ENCODE measurements around the gene TYW1B.
"Not testable (repeated sequence)": the region's sequence is repeated elsewhere in the genome, so short reads cannot be mapped to it uniquely, and the experiment has no call there.

TYW1B gene

DNA sequence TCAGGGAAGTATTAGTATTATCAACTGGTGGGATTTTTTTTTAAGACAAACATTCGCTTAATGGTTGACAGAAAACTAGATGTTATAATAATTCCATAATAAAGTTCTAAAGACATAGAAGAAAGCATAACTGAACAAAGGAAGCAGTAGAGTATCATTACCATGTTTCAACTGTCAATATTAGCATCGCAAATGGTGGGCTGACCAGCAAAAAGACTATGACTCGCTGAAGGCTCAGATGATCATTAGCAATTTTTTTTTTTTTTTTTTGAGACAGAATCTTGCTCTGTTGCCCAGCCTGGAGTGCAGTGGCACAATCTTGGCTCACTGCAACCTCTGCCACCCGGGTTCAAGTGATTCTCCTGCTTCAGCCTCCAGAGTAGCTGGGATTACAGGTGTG lies 74.8 kb downstream of the TYW1B start:
- not testable (repeated sequence) for DNase-seq (ENCODE audit: low read depth)

DNA sequence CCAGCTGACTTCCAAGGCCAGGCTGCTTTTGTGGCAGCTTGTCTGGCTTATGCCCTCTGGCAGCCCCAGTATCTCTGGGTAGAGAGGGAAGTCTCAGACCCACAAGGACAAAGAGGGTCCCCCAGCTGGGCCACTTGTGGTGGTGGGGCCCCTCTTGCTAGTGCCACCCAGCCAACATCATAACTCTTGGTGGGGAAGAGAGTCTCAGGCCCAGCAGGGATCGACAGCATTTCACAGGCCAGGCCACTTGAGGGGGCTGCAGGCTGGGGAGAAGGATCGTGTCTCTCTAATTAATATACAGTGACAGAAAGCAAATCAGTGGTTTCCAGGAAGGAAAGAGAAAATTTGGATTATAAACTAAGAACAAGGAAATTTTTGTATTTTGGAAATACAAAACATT lies 76.0 kb downstream of the TYW1B start:
- DNase-seq (ENCODE audit: low read depth): no peak

DNA sequence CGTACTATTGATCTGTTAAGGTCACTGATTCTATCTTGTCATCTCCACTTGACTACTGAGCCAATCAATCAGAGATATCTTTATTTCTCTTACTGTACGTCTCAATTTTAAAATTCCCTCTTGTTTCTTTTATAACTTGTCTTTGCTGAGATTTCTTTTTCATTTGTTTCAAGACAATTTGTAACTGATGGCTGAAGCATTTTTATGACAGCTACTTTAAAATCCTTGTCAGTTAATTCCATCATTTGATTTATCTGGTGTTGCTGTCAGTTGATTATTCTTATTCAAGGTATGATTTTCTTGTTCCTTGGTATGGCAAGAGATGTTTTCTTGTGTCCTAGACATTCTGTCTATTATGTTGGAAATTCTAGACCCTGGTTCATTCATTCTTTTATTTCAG lies 76.6 kb downstream of the TYW1B start:
- no peak for DNase-seq (ENCODE audit: low read depth)

DNA sequence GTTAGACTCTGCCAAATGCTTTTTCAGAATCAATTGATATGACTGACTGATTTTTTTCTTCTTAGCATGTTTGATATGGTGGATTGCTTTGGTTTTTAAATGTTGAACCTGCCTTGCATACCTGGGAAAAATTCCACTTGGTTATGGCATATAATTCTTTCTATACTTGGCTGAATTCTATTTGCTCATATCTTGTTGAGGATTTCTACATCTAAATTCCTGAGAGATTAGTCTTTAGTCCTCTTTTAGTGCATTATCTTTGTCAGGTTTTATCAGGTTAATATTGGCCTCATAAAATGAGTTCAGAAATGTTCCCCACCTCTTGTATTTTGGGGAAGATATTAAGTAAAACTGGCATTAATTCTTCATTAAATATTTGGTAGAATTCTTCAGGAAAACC lies 79.4 kb downstream of the TYW1B start:
- DNase-seq (ENCODE audit: low read depth): not testable (repeated sequence)

DNA sequence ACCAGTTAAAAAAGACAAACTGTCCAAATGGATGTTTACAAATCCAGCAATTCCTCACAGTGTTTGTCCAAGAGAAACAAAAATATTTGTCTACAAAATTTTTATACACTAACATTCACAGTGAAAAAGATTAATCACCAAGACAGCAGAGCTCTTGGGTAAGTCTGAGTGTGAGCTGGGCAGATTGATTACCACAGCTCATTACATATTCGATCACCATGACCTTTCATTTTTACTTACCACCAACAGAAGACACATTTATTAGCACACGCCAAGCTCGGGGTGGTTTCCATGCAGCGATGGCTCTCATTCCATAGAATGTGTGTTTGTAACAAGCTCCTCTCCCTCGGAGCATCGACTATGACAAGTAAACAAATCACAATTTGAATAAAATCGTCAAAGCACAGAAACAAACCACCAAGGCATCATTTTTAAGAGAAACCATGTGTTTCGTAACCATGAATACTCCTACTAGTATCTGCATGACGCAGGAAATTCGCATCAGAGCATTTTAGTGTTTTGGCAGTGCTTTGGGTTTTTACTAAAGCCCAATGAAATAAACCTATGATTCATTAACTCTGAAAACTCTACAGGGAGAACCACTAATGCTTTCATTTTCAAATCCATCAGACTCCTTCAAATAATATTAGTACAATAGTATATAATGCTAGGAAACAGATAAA lies 83.6 kb downstream of the TYW1B start:
- DNase-seq (ENCODE audit: low read depth): not testable (repeated sequence)

DNA sequence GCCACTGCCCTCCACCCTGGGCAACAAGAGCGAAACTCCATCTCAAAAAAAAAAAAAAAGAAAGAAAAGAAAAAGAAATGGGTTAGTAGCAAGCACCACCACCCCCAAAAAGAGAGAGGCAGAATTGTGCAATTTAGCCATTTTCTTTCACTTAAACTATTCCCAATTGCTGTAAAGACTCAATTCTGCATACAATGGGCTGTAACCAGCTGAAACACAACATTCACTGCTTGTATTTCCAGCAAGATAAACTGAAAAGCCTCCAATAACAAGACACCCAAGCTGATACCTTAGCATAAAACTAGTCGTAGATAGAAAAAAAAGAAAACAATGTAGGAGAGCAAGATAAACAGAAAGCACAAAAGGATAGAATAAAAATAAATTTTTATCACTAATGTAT lies 84.2 kb downstream of the TYW1B start:
- DNase-seq (ENCODE audit: low read depth): not testable (repeated sequence)

DNA sequence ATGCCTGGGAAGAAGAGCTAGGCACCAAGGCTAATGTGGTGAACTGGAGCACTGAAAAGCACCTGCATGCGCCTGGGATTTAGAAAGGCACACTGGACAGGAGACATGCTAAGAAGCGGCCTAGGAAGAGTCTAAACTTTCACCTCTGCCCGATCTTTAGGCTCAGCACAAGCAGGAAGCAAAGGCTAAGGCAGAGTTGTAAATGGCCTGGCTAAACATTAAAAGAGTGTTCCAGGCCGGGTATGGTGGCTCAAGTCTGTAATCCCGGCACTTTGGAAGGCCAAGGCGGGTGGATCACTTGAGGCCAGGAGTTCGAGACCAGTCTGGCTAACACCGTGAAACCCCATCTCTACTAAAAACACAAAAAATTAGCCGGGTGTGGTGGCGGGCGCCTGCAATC lies 88.3 kb downstream of the TYW1B start:
- DNase-seq (ENCODE audit: low read depth): not testable (repeated sequence)

DNA sequence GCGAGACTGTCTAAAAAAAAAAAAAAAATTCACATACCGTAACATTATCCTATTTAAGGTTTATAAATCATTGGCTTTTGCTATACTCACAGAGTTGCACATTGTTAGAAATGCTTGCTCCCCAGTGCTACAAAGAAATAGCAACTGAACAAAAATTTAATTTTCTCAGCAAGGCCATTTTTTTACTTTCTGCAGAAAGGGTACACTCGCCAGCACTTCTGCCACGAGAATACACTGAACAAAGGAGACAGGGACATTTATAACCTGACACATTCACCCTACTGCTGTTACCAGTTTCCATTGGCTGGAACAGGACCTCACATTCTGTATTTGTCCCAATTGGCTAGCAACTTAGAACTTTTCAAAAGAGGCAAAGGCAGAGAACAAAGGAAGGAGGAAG lies 92.1 kb downstream of the TYW1B start:
- DNase-seq (ENCODE audit: low read depth): not testable (repeated sequence)

DNA sequence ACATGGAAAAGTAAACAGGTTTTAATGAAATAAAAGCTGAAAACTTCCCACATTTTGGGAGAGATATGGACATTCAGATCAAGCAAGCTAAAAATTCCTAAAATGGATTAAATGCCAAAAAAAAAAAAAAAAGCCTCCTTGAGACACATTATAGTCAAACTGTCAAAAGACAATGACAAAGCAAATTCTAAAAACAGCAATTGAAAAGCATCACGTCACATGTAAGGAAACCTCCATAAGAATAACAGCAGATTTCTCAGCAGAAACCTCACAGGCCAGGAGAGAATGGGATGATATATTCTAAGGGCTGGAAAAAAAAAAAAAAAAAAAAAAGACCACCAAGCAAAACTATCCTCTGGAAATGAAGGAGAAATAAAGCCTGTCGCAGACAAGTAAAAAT lies 97.2 kb downstream of the TYW1B start:
- not testable (repeated sequence) for DNase-seq (ENCODE audit: low read depth)

DNA sequence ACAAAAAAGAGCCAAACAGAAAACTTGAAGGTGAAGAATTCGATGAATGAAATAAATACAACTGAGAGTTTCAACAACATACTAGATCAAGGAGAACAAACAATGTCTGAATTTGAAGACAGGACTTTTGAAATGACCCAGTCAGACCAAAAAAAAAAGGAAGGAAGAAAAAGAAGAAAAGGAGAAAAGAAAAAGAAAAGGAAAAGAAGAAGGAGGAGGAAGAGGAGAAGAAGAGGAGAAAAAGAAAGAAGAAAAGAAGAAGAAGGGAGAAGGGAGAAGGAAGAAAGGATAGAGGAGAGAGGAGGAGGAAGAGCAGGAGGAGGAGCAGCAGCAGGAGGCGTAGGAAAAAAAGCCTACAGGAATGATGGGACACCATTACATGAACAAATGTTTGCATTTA lies 97.6 kb downstream of the TYW1B start:
- DNase-seq (ENCODE audit: low read depth): not testable (repeated sequence)

DNA sequence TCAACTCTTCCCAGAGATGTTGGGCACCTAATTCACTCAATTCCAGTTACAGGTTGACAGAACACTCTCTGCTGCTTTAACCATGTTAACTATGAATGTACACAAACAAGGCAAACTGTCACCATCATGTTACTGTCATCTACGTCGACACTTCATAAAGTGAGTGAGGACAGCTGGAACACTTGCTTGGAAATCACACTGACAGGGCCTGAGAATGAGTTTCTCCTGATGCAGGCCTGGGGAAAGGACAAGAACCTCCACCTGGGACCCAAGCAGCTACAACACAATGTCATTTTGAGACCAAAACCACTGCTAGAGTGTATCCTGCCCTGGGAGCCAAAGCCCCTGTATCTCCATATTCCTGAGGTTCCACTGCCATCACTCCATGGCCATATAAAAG lies 98.9 kb downstream of the TYW1B start:
- DNase-seq (ENCODE audit: low read depth): not testable (repeated sequence)

DNA sequence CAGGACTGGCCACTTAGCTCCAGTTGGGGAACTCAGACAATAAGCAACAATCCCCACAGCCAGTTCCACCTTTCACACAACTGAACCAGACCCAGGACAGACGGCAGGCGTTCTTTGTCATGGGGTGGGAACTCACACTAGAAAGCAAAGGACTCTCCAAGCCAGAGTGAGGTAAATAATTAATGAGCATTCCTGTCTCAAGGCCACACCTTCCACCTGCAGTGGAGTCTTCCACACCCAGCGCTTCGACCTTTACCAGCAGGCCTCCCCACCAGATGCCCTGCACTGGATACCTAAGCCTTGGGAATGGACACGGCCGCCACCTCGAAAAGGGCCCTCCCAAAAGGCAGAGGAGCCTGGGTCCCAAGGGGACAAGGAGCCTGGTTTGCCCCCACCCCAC lies 105.3 kb downstream of the TYW1B start:
- not testable (repeated sequence) for DNase-seq (ENCODE audit: low read depth)

DNA sequence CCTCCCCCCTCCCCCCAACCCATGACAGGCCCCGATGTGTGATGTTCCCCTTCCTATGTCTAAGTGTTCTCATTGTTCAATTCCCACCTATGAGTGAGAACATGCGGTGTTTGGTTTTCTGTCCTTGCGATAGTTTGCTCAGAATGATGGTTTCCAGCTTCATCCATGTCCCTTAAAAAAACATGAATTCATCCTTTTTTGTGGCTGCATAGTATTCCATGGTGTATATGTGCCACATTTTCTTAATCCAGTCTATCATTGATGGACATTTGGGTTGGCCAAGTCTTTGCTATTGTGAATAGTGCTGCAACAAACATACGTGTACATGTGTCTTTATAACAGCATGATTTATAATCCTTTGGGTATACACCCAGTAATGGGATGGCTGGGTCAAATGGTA lies 107.1 kb downstream of the TYW1B start:
- not testable (repeated sequence) for DNase-seq (ENCODE audit: low read depth)

DNA sequence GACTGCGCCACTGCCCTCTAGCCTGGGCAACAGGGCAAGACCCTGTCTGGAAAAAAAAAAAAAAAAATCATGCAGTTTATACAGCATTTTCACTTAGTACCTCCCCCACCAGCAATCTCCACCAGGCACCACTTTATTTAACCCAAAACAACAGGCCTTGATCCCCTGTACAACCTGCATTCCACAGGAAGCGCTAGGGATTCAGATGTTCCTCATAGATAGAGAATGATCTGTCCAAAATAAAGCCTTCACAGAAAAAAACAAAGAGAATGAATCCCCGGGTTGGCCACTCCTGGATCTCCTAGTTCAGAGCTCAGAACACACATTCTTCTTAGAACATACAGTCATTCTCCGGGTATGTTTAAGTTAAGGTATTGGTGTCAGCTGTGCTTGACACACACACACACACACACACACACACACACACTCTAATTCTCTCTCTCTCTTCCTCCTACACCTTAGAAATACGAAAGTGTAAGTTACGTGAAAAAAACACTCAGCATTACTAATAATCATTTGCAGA lies 110.7 kb downstream of the TYW1B start:
- not testable (repeated sequence) for DNase-seq (ENCODE audit: low read depth)

DNA sequence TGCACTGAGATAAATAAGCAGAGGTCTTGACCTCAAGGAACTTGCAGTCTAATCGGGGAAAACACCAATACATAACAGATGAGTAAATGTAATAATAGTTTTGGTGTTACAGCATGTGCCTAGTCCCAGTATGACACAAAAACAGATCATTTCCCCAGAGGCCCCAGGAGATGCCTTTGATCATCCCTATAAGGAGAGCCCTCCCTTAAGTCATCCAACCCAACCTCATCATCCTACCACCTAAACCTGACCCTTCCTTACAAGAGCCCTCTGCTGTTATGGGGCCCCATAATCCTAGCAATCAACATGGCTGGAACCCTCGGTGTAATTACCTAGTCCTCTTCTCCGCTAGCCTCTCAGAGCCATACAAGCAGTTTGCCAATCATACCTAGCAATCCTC lies 116.1 kb downstream of the TYW1B start:
- not testable (repeated sequence) for DNase-seq (ENCODE audit: low read depth)

DNA sequence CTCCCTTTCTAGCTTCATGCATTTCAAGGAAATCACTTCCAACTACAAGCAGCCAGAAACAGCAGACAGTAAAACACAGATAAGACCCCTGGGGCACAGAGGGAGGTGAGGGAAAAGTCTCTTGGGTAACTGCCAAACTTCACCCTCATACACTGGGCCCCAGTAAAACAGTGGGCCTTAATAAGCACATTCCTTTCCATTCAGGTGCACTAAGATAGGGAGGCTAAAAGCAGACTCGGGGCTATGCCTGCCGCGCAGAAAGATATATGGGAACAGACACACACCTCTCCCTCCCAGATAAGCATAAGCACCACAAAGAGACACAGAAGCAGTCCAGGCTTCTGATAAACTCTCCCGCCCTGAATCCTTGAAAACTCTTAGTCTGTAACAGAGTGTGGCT lies 117.0 kb downstream of the TYW1B start:
- no peak for DNase-seq (ENCODE audit: low read depth)

DNA sequence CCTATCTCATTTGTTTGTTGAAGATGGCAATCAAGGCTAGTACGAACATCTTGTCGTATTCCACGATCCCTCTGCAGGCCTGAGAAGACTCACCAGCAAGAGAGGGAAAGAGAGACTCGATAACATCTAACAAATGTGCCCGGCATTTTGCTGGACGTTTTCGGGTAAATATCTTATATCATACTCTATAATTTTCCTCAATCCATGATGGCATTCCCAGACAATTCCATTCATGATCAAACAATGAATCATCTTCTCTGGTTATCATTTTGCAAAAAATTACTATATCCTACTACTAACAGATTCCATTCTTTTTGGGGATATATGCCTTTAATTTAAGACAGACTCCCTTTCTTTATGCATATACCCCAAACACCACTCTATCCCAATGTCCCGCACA lies 118.1 kb downstream of the TYW1B start:
- DNase-seq (ENCODE audit: low read depth): no peak

DNA sequence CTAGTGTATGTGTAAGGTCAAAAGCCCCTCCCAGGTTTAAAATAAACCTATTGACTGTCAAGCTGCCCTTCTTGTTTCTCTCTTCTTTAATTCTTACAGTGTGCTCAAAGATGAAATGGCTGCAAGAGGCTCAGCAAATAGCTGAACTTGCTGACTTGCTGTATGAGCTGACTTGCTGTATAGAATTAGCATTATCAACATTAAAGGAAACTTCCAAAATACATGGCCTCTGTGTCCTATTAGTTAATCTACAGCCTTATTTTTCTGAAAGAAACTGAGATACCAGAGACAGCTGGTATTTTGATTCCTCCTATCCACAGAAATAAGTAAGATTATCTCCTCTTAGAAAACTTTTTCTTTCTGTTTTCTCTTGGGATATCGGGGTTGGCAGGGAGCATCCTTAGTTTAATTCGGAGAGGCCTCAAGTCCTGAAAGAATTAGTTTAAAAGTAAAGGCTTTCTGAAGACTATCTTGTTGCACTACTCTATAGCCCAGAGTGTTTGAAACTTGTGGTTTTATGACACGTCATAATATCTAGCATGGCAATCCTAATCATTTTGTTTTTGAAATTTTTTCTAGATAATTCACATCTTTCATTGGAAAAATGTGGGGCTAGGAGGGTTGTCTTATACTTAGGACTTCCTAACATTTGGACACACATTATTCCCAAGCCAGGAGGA lies 119.5 kb downstream of the TYW1B start:
- DNase-seq (ENCODE audit: low read depth): not testable (repeated sequence)

DNA sequence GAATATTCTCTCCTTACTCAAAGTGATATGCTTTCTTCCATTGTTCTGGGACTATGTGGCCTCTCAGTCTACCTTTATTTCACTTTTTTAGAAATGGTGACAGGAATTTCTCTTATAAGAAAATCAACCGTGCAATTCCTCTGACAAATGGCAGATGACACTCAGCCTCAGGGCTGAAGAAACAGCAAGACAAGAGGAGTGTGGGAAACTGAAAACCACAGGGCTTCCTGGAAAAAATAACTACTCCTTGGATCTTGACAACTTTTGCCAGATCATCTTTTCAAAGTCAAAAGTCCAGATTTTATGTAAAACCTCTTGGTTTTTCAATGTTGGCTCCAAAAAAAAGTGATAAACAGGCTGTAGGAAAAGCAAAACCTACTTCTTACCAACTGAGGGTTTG lies 121.5 kb downstream of the TYW1B start:
- DNase-seq (ENCODE audit: low read depth): no peak

DNA sequence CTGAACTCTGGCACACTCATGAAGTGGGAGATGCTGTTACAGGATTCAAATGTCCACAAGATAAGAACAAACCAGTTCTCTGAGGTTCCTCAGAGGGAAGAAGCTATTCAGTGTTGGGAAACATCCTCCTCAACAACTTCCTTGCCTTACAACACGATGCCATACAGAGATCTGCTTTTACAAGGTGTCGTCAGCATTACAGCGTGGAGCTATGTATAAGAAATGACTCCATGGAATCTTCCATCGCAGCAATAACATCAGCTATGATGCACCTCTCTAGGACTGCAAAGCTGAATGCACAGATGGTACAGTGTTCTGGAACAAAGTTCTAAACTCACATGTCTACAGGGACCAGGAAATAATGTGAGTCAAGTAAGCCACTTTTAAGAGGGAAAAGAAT lies 122.3 kb downstream of the TYW1B start:
- DNase-seq (ENCODE audit: low read depth): not testable (repeated sequence)

DNA sequence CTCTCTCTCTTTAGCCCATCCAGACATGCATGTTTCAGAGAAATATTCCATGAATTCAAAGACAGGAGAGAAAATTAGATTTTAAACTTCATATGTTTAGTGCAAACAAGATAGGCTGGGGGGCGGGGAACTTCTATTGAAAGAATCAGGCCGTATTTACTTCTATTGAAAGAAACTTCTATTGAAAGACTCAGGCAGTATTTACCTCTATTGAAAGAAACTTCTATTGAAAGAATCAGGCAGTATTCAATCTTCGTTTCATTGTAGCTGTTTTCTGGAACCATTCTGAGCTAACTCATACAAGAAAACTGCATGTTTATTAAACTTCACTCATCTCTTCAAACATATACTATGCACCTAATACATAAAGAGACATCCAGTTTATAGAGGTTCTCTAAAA lies 123.1 kb downstream of the TYW1B start:
- no peak for DNase-seq (ENCODE audit: low read depth)

DNA sequence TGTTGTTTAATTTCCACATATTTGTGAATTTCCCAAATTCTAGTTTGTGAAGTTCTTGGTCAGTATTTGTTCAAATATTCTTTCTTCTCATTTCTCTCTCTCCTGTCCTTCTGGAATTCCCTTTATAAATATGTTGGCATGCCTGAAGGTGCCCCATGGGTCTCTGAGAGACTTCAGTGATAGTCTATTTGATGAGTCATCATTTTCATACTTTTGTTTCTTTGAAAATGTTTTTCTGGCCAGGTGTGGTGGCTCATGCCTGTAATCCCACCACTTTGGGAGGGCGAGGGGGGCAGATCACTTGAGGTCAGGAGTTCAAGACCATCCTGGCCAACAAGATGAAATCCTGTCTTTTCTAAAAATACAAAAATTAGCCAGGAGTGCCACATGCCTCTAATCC lies 127.5 kb downstream of the TYW1B start:
- not testable (repeated sequence) for DNase-seq (ENCODE audit: low read depth)

DNA sequence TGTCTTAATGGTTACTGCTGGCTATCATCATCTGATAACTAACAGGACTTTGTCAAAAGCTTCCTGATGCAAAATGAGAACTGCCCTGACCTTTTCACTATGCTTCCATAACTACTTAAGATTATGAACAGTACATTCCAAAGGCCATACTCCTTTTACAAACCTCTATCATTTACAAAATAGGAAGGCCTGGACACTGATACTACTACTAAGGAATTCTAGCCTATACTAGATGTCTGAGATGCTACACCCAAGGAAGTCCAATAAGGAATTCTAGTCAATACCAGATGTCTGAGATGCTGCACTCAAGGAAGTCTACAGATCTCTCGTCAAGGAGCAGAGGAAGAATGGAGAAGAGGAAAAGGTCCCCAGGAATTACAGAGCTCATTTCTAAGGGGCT lies 130.9 kb downstream of the TYW1B start:
- not testable (repeated sequence) for DNase-seq (ENCODE audit: low read depth)

DNA sequence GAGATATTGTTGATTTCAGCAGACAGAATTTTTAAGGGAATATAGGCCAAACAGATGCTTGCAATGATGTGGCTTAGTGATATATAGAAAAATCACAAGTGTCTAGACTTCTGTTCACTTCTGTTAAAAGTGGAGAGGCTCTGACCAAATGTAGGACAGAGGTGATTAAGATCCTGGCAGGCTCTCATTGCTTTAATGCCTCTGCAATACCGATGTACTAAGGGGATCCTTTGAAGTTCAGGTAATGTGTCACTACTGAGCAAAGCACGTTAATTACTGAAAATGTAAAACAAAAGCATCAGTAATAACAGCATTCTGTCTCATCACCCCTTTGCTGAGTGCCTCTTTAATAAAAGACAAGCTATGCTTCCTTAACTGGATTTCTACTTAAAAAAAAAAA lies 131.4 kb downstream of the TYW1B start:
- DNase-seq (ENCODE audit: low read depth): not testable (repeated sequence)

Data from stimulated activated CD4-positive, alpha-beta T cell treated with anti-CD3 and anti-CD28 coated beads, Interleukin-2, amount 100 ng/mL, for 4 hours (primary cell).